PC-3 (cell line): ENCODE data around the gene ABHD12B.

Experiments
- EZH2phosphoT487 ChIP-seq: fragments of 300-600 bp; sonication (generic); IDR thresholded peaks from 2 replicates; pipeline ENCODE4 v1.6.1; 2018; ENCODE audit warnings: mild to moderate bottlenecking, antibody characterized with exemption, low read length, borderline replicate concordance
- TF ChIP-seq, protein P1 (sequence below): fragments of 300-600 bp; sonication (generic); conservative IDR thresholded peaks from 2 replicates; pipeline ENCODE4 v1.5.1; 2017; ENCODE audit warnings: antibody characterized with exemption, low read depth, mild to moderate bottlenecking, low read length

DNA sequence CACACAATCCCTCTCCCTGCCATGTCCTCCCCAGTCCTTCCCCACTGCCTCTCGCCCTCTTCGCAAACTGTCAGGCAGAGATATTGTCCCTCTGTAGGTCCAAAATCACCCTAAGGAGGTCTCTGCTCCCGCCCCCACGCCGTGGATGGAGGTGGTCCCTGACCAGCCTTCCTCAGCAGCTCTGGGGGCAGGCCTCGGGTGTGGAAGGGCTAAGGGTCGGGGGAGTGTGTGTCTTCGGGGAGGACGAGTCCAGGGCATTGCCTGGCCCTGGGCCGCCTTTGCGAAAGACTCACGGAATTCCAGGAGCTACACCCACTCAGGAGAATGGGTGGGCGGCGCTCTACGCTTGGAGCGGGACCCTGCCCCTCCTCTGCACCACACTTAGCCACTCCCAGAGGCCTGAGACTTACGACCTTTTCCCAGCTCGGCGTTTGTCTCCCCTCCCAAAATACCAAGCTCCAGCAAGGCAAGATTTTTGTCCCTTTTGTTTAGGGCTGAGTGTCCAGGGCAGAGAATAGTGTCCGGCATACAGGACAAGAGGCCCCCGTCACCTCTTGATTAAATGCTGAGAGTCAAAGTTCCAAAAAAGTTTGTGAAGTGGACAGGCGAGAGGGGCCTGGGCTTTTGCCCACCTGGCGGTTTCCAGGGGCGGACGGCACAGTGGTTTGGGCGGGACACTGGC, 71.5 kb downstream of the ABHD12B start:
- TF ChIP-seq, protein P1, sequence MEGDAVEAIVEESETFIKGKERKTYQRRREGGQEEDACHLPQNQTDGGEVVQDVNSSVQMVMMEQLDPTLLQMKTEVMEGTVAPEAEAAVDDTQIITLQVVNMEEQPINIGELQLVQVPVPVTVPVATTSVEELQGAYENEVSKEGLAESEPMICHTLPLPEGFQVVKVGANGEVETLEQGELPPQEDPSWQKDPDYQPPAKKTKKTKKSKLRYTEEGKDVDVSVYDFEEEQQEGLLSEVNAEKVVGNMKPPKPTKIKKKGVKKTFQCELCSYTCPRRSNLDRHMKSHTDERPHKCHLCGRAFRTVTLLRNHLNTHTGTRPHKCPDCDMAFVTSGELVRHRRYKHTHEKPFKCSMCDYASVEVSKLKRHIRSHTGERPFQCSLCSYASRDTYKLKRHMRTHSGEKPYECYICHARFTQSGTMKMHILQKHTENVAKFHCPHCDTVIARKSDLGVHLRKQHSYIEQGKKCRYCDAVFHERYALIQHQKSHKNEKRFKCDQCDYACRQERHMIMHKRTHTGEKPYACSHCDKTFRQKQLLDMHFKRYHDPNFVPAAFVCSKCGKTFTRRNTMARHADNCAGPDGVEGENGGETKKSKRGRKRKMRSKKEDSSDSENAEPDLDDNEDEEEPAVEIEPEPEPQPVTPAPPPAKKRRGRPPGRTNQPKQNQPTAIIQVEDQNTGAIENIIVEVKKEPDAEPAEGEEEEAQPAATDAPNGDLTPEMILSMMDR = no peak
- no peak for TF ChIP-seq EZH2phosphoT487
